HG03460 (cell line): ENCODE results near the gene AGPS.

Experiments used
- ATAC-seq: cut with Tn5 transposase; IDR thresholded peaks from one replicate; pipeline ENCODE4 v1.9.1; 2021; ENCODE audit not compliant: unreplicated experiment

Gene AGPS

GRCh38 chr2:177582000-177582399 lies 189.4 kb downstream of the AGPS start:
- ATAC-seq, result no peak

GRCh38 chr2:177584030-177584692 lies 191.6 kb downstream of the AGPS start:
- no peak for ATAC-seq

- no peak for ATAC-seq
Observed at GRCh38 chr2:177585234-177585863, 192.8 kb downstream of the AGPS start.

GRCh38 chr2:177586154-177586553 lies 193.6 kb downstream of the AGPS start:
- no peak for ATAC-seq

GRCh38 chr2:177587371-177587770 lies 194.8 kb downstream of the AGPS start:
- ATAC-seq, result no peak

GRCh38 chr2:177588671-177589070 lies 196.1 kb downstream of the AGPS start:
- ATAC-seq, result no peak

- no peak for ATAC-seq
Observed at GRCh38 chr2:177589186-177589585, 196.6 kb downstream of the AGPS start.

- ATAC-seq, result no peak
Observed at GRCh38 chr2:177592397-177592796, 199.8 kb downstream of the AGPS start.

- ATAC-seq, result no peak
Observed at GRCh38 chr2:177592945-177593344, 200.4 kb downstream of the AGPS start.

GRCh38 chr2:177593402-177593801 lies 200.8 kb downstream of the AGPS start:
- ATAC-seq, result no peak
